ENCODE measurements around the gene ADGRD1.

Gene ADGRD1

DNA sequence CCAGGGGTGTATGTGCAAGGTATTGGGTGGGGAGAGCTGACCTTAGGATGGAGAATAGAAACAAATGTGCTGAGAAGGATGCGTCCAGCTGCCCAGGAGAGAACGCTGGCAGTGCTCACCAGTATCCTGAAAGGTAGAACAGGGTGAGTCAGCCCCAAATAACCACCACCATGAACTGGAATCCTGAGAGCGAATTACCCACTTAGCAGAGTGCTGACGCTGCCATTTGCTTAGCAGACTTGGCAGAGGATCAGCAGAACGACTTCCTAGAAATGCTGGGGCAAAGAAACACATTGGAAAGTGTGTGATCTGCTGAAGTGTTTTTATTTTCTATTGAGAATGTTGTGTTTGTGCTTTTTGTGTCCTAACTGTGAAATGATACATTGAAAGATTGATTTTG is 213.6 kb downstream of the ADGRD1 start:
- no peak for DNase-seq (ENCODE audit: low read depth)
- TF ChIP-seq, protein P1, sequence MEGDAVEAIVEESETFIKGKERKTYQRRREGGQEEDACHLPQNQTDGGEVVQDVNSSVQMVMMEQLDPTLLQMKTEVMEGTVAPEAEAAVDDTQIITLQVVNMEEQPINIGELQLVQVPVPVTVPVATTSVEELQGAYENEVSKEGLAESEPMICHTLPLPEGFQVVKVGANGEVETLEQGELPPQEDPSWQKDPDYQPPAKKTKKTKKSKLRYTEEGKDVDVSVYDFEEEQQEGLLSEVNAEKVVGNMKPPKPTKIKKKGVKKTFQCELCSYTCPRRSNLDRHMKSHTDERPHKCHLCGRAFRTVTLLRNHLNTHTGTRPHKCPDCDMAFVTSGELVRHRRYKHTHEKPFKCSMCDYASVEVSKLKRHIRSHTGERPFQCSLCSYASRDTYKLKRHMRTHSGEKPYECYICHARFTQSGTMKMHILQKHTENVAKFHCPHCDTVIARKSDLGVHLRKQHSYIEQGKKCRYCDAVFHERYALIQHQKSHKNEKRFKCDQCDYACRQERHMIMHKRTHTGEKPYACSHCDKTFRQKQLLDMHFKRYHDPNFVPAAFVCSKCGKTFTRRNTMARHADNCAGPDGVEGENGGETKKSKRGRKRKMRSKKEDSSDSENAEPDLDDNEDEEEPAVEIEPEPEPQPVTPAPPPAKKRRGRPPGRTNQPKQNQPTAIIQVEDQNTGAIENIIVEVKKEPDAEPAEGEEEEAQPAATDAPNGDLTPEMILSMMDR (IDR thresholded peaks at IDR 0.05; ENCODE audit: low read length, missing control alignments): no peak

DNA sequence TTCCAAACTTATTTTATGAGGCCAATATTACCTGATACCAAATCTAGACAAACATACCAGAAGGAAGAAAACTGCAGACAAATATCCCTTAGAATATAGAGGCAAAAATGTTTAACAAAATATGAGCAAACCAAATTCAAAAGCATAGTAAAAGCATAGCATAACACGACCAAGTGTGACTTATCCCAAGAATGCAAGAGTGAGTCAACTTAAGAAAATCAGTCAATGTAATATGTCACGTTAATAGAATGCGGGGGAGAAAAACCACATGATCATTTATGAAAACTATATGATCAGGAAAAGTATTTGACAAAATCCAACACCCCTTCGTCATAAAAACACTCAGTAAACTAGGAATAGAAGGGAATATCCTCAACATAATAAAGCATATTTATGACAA is 217.3 kb downstream of the ADGRD1 start:
- TF ChIP-seq, protein P1 (IDR thresholded peaks at IDR 0.05; ENCODE audit: low read length, missing control alignments): no peak
- DNase-seq (ENCODE audit: low read depth): peak; percentile 1

More for the DNA sequence above, 213.6 kb downstream of the ADGRD1 start:
- no peak overlapping the region for H3K4me3 ChIP-seq (replicated peaks; ENCODE audit: low read depth, low read length)

DNA sequence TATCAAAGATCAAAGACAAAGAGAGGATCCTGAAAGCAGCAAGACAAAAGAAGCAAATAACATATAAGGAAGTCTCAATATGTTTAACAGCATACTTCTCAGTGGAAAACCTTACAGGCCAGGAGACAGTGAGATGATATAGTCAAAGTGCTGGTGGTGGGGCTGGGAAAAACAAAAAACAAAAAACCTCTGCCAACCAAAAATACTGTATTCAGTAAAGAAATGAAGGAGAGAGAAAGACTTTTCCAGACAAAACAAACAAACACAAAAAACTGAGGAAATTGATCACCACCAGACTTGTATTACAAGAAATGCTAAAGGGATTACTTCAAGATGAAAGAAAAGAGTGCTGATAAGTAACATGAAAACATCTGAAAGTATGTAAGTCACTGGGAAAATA is 221.2 kb downstream of the ADGRD1 start:
- H3K4me3 ChIP-seq (replicated peaks; ENCODE audit: low read depth, low read length): no peak overlapping the region
- TF ChIP-seq, protein P1 (IDR thresholded peaks at IDR 0.05; ENCODE audit: low read length, missing control alignments): no peak
- no peak for DNase-seq (ENCODE audit: low read depth)

More for the DNA sequence above, 217.3 kb downstream of the ADGRD1 start:
- H3K4me3 ChIP-seq (replicated peaks; ENCODE audit: low read depth, low read length): no peak overlapping the region

DNA sequence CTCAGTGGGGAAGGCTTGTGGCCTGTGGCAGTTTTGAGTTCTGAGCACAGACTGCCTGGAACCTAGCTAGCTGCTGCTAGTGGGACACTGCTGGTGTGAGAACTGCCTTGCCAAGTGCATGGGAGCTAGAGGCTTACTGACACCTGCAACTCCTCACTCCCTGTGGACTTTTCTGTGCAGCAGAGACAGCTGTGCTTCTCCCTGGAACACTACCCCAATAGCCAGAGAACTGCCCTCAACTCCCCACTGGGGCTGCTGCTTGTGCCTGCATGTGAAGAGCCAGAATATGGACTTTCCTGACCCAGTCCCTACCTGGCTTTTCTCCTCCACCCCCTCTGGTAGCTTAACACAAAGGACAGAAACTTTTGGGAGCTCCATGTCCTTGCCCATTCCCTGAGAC is 222.6 kb downstream of the ADGRD1 start:
- TF ChIP-seq, protein P1 (IDR thresholded peaks at IDR 0.05; ENCODE audit: low read length, missing control alignments): no peak

DNA sequence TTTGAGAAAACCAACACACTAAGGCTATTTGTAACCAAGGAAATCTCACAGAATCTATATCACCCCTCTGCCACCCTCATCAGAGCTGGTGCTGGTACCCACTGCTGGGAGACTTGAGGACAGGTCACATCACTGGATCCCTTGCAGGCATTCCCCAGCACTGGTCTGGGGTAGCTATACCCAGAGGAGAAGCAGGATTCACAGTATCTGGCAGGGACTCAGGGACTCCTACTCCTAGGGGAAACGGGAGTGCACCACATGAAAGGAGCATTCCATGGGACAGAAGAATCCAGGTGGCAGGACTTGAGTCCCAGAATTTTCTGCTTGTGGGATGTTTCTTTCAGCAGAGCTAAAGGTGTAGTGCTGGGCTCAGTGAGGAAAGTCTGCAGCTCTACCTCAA is 223.2 kb downstream of the ADGRD1 start:
- TF ChIP-seq, protein P1 (IDR thresholded peaks at IDR 0.05; ENCODE audit: low read length, missing control alignments): no peak
- no peak overlapping the region for H3K4me3 ChIP-seq (replicated peaks; ENCODE audit: low read depth, low read length)
- DNase-seq (ENCODE audit: low read depth): no peak

More for the DNA sequence above, 222.6 kb downstream of the ADGRD1 start:
- H3K4me3 ChIP-seq (replicated peaks; ENCODE audit: low read depth, low read length): no peak overlapping the region
- no peak for DNase-seq (ENCODE audit: low read depth)

DNA sequence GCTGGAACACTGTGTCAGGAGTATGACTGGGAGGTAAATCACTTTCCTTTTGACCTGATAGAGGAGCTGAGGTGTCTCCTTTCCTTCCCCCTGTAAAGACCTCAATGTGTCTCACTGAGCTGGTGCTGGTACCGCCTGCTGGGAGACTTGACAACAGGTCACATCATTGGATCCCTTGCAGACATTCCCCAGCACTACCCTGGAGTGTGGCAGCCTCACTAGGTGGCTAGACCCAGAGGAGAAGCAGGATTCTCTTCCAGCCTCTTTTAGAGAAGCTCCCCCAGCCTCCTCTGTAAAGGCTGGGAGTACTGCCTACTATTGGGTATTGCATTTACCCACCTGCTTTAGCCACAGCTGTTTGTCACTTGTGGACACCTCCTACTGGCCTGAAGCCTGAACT is 223.9 kb downstream of the ADGRD1 start:
- no peak for DNase-seq (ENCODE audit: low read depth)
- no peak overlapping the region for H3K4me3 ChIP-seq (replicated peaks; ENCODE audit: low read depth, low read length)
- TF ChIP-seq, protein P1 (IDR thresholded peaks at IDR 0.05; ENCODE audit: low read length, missing control alignments): no peak

DNA sequence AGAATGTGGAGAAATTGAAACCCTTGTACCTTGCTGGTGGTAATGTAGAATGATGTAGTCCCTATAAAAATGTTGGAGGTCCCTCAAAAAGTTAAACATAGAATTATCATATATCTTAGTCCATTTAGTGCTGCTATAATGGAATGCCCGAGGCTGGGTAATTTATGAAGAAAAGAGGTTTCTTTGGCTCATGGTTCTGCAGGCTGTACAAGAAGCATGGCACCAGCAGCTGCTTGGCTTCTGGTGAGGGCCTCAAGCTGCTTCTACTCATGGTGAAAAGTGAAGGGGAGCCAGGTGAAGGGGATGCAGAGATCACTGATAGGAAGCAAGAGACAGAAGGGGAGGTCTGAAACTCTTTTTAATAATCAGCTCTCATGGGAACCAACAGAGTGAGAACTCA is 233.9 kb downstream of the ADGRD1 start:
- no peak overlapping the region for H3K4me3 ChIP-seq (replicated peaks; ENCODE audit: low read depth, low read length)
- TF ChIP-seq, protein P1 (IDR thresholded peaks at IDR 0.05; ENCODE audit: low read length, missing control alignments): no peak
- no peak for DNase-seq (ENCODE audit: low read depth)

Data from fibroblast of pulmonary artery (primary cell).